Trophoblast cell (in vitro differentiated cells and primary cell): Measurements from ENCODE around the gene XIRP2.

Experiments used
- DNase-seq, 2 donors: peaks; one replicate each; pipeline ENCODE4 v3.0.0-alpha.2; 2016
- H2AFZ ChIP-seq: 2 replicates; pipeline ENCODE4 v1.6.1; 2013; ENCODE audit warnings: low read length, moderate library complexity, mild to moderate bottlenecking; ENCODE audit not compliant: insufficient read depth, poor library complexity
- H2AK5ac ChIP-seq: 2 replicates; pipeline ENCODE4 v1.6.1; 2013; ENCODE audit warnings: mild to moderate bottlenecking, low read length
- H2BK120ac ChIP-seq: 2 replicates; pipeline ENCODE4 v1.6.1; 2013; ENCODE audit warnings: low read length, mild to moderate bottlenecking, moderate library complexity; ENCODE audit not compliant: insufficient read depth, poor library complexity
- H2BK12ac ChIP-seq: 2 replicates; pipeline ENCODE4 v1.6.1; 2013; ENCODE audit warnings: mild to moderate bottlenecking, low read length, moderate library complexity
- H2BK5ac ChIP-seq: 2 replicates; pipeline ENCODE4 v1.6.1; 2013; ENCODE audit warnings: low read length, low read depth, moderate library complexity, mild to moderate bottlenecking; ENCODE audit not compliant: poor library complexity
- H3K14ac ChIP-seq: 2 replicates; pipeline ENCODE4 v1.6.1; 2013; ENCODE audit warnings: mild to moderate bottlenecking, low read length
- H3K18ac ChIP-seq: 2 replicates; pipeline ENCODE4 v1.6.1; 2013; ENCODE audit warnings: mild to moderate bottlenecking, low read length
- H3K23ac ChIP-seq: 2 replicates; pipeline ENCODE4 v1.6.1; 2013; ENCODE audit warnings: low read length
- H3K27ac ChIP-seq: 2 replicates; pipeline ENCODE4 v1.5.1; 2013; ENCODE audit warnings: low read depth, mild to moderate bottlenecking, inconsistent platforms, low read length, moderate library complexity
- H3K27me3 ChIP-seq: 2 replicates; pipeline ENCODE4 v1.6.1; 2013; ENCODE audit warnings: inconsistent platforms, mild to moderate bottlenecking, low read length, moderate library complexity; ENCODE audit not compliant: insufficient read depth
- H3K36me3 ChIP-seq, 2 experiments: 1 replicate in 1 of 2; 2 replicates in 1 of 2; pipeline ENCODE4 v1.6.1; 2013; ENCODE audit warnings: low read length in 2 of 2, mild to moderate bottlenecking in 2 of 2, moderate library complexity in 1 of 2; ENCODE audit not compliant: insufficient read depth in 2 of 2, control insufficient read depth in 1 of 2
- H3K4ac ChIP-seq: 2 replicates; pipeline ENCODE4 v1.6.1; 2013; ENCODE audit warnings: low read depth, mild to moderate bottlenecking, low read length, moderate library complexity
- H3K4me1 ChIP-seq, 2 experiments: 1 replicate in 1 of 2; 2 replicates in 1 of 2; pipeline ENCODE4 v1.6.1; 2013; ENCODE audit warnings: low read length in 2 of 2, mild to moderate bottlenecking in 2 of 2, moderate library complexity in 1 of 2; ENCODE audit not compliant: insufficient read depth in 2 of 2, control insufficient read depth in 1 of 2
- H3K4me2 ChIP-seq: 2 replicates; pipeline ENCODE4 v1.6.1; 2013; ENCODE audit warnings: inconsistent platforms, mild to moderate bottlenecking, low read length, moderate library complexity
- H3K4me3 ChIP-seq: 2 replicates; pipeline ENCODE4 v1.5.1; 2013; ENCODE audit warnings: mild to moderate bottlenecking, low read depth, low read length, inconsistent platforms
- H3K79me1 ChIP-seq: one replicate; pipeline ENCODE4 v1.6.1; 2013; ENCODE audit warnings: low read length
- H3K79me2 ChIP-seq: 2 replicates; pipeline ENCODE4 v1.6.1; 2013; ENCODE audit warnings: low read length, mild to moderate bottlenecking; ENCODE audit not compliant: control insufficient read depth, insufficient read depth, poor library complexity
- H3K9ac ChIP-seq: 2 replicates; pipeline ENCODE4 v1.6.1; 2013; ENCODE audit warnings: mild to moderate bottlenecking, low read length
- H3K9me3 ChIP-seq: 2 replicates; pipeline ENCODE4 v1.6.1; 2013; ENCODE audit warnings: low read depth, mild to moderate bottlenecking, control low read depth, inconsistent platforms, low read length; ENCODE audit not compliant: insufficient read depth
- H4K12ac ChIP-seq: 2 replicates; pipeline ENCODE4 v1.6.1; 2013; ENCODE audit warnings: low read depth, mild to moderate bottlenecking, low read length, moderate library complexity
- H4K8ac ChIP-seq: 2 replicates; pipeline ENCODE4 v1.6.1; 2013; ENCODE audit warnings: low read depth, mild to moderate bottlenecking, low read length, moderate library complexity
- H4K91ac ChIP-seq: one replicate; pipeline ENCODE4 v1.6.1; 2013; ENCODE audit warnings: low read depth, mild to moderate bottlenecking, low read length, moderate library complexity
- WGBS: extraction: QIAGEN DNeasy Blood & Tissue Kit; methylation state at CpG from one replicate; pipeline ENCODE4 v1.1.7; 2013; ENCODE audit warnings: missing lambda C conversion rate; ENCODE audit not compliant: insufficient read length, insufficient coverage; ENCODE audit errors: extremely low coverage; 5-methylcytosine and 5-hydroxymethylcytosine counted together

XIRP2 gene

GRCh38 chr2:167133614-167134013, 245.3 kb downstream of the XIRP2 start:
- Histone ChIP-seq H3K9ac (no peak overlapping the region), H3K4me2 (no peak overlapping the region), H2BK120ac (no peak overlapping the region), H4K8ac (no peak overlapping the region), H3K23ac (no peak overlapping the region), H4K12ac (no peak overlapping the region), H3K4ac (no peak overlapping the region), H2BK12ac (no peak overlapping the region), H3K9me3 (no peaks in the 10 kb centered on the region), H3K4me3 (no peak overlapping the region), H3K79me1 (no peaks in the 10 kb centered on the region), H2AFZ (no peak overlapping the region), H4K91ac (no peak overlapping the region), H2BK5ac (no peak overlapping the region), H3K27ac (no peak overlapping the region), H3K18ac (no peak overlapping the region), H3K79me2 (no peaks in the 10 kb centered on the region), H2AK5ac (no peak overlapping the region), H3K36me3 (no peaks in the 10 kb centered on the region), H3K14ac (no peak overlapping the region), H3K27me3 (no peaks in the 10 kb centered on the region), H3K4me1 (no peaks in the 10 kb centered on the region)
- DNase-seq = no peak
- no CpG with 5 or more reads among the region's 2 CpGs for WGBS

- H3K23ac ChIP-seq = no peak overlapping the region
- no peak for DNase-seq
- H3K4ac ChIP-seq = no peak overlapping the region
- no peak overlapping the region for H3K18ac ChIP-seq
- no peak overlapping the region for H3K4me3 ChIP-seq
- H3K14ac ChIP-seq = no peak overlapping the region
- H3K27ac ChIP-seq = no peak overlapping the region
- no peak overlapping the region for H4K8ac ChIP-seq
- no peak overlapping the region for H2BK12ac ChIP-seq
- no peak overlapping the region for H3K4me2 ChIP-seq
- H3K9ac ChIP-seq = no peak overlapping the region
- no peaks in the 10 kb centered on the region for H3K36me3 ChIP-seq
- no peaks in the 10 kb centered on the region for H3K79me2 ChIP-seq
- H2BK120ac ChIP-seq = no peak overlapping the region
- no peaks in the 10 kb centered on the region for H3K27me3 ChIP-seq
- H2BK5ac ChIP-seq = no peak overlapping the region
- no peaks in the 10 kb centered on the region for H3K9me3 ChIP-seq
- no peak overlapping the region for H2AFZ ChIP-seq
- H4K91ac ChIP-seq = no peak overlapping the region
- no peaks in the 10 kb centered on the region for H3K79me1 ChIP-seq
- no peak overlapping the region for H2AK5ac ChIP-seq
- H3K4me1 ChIP-seq = no peaks in the 10 kb centered on the region
- H4K12ac ChIP-seq = no peak overlapping the region
- no CpG with 5 or more reads among the region's 6 CpGs for WGBS
Measured at GRCh38 chr2:167134381-167135072, 246.2 kb downstream of the XIRP2 start.

GRCh38 chr2:167135706-167136105, 247.4 kb downstream of the XIRP2 start:
- H3K4ac ChIP-seq = no peak overlapping the region
- H3K27ac ChIP-seq = no peak overlapping the region
- no peaks in the 10 kb centered on the region for H3K79me1 ChIP-seq
- H2AFZ ChIP-seq = no peak overlapping the region
- H3K79me2 ChIP-seq = no peaks in the 10 kb centered on the region
- H3K18ac ChIP-seq = no peak overlapping the region
- no peak overlapping the region for H2BK120ac ChIP-seq
- no peak overlapping the region for H3K4me3 ChIP-seq
- no peak overlapping the region for H2BK12ac ChIP-seq
- no peaks in the 10 kb centered on the region for H3K9me3 ChIP-seq
- no peak overlapping the region for H4K12ac ChIP-seq
- no peak overlapping the region for H4K8ac ChIP-seq
- no peak overlapping the region for H3K9ac ChIP-seq
- DNase-seq = no peak
- no peak overlapping the region for H2AK5ac ChIP-seq
- H3K36me3 ChIP-seq = no peaks in the 10 kb centered on the region
- H4K91ac ChIP-seq = no peak overlapping the region
- no peak overlapping the region for H3K23ac ChIP-seq
- no peak overlapping the region for H3K4me2 ChIP-seq
- WGBS = no CpG with 5 or more reads among the region's 4 CpGs
- H3K4me1 ChIP-seq = no peaks in the 10 kb centered on the region
- no peak overlapping the region for H3K14ac ChIP-seq
- no peaks in the 10 kb centered on the region for H3K27me3 ChIP-seq
- no peak overlapping the region for H2BK5ac ChIP-seq

GRCh38 chr2:167136879-167137596, 248.8 kb downstream of the XIRP2 start:
- no peak overlapping the region for H2BK120ac ChIP-seq
- H3K27me3 ChIP-seq = no peaks in the 10 kb centered on the region
- H3K4ac ChIP-seq = no peak overlapping the region
- H3K79me1 ChIP-seq = no peaks in the 10 kb centered on the region
- H2AFZ ChIP-seq = no peak overlapping the region
- H3K79me2 ChIP-seq = no peaks in the 10 kb centered on the region
- no peak overlapping the region for H2AK5ac ChIP-seq
- no peak overlapping the region for H3K4me3 ChIP-seq
- H4K12ac ChIP-seq = no peak overlapping the region
- H3K18ac ChIP-seq = no peak overlapping the region
- no peak for DNase-seq
- H3K9me3 ChIP-seq = no peaks in the 10 kb centered on the region
- H3K27ac ChIP-seq = no peak overlapping the region
- H3K14ac ChIP-seq = no peak overlapping the region
- H2BK5ac ChIP-seq = no peak overlapping the region
- no peak overlapping the region for H4K91ac ChIP-seq
- H3K9ac ChIP-seq = no peak overlapping the region
- no CpG with 5 or more reads among the region's 5 CpGs for WGBS
- no peak overlapping the region for H2BK12ac ChIP-seq
- H4K8ac ChIP-seq = no peak overlapping the region
- H3K4me1 ChIP-seq = no peaks in the 10 kb centered on the region
- no peak overlapping the region for H3K23ac ChIP-seq
- H3K4me2 ChIP-seq = no peak overlapping the region
- no peaks in the 10 kb centered on the region for H3K36me3 ChIP-seq
